AML-193 (cell line): Measurements from ENCODE around the gene TFDP1.

Source experiments
- DNase-seq, 2 experiments: peaks; one replicate each; lab custom pipeline; 2025; lab: John Stamatoyannopoulos, UW

The TFDP1 gene

GRCh38 chr13:113633485-113633873 lies 48.9 kb downstream of the TFDP1 start:
- no peak for DNase-seq

- DNase-seq = no peak
Observed at GRCh38 chr13:113634279-113635047, 49.9 kb downstream of the TFDP1 start.

GRCh38 chr13:113635048-113635420 lies 50.5 kb downstream of the TFDP1 start:
- no peak for DNase-seq

- DNase-seq = no peak
Observed at GRCh38 chr13:113635709-113636108, 51.2 kb downstream of the TFDP1 start.

GRCh38 chr13:113636266-113636963 lies 51.9 kb downstream of the TFDP1 start:
- no peak for DNase-seq

GRCh38 chr13:113637262-113638160 lies 53.0 kb downstream of the TFDP1 start:
- no peak for DNase-seq

GRCh38 chr13:113638173-113638746 lies 53.7 kb downstream of the TFDP1 start:
- DNase-seq = no peak

GRCh38 chr13:113638806-113639205 lies 54.3 kb downstream of the TFDP1 start:
- no peak for DNase-seq

- no peak for DNase-seq
Observed at GRCh38 chr13:113639616-113640262, 55.2 kb downstream of the TFDP1 start.

- DNase-seq = no peak
Observed at GRCh38 chr13:113641426-113641825, 56.9 kb downstream of the TFDP1 start.

GRCh38 chr13:113642563-113642962 lies 58.0 kb downstream of the TFDP1 start:
- no peak for DNase-seq

- no peak for DNase-seq
Observed at GRCh38 chr13:113643593-113643992, 59.0 kb downstream of the TFDP1 start.

GRCh38 chr13:113644800-113645199 lies 60.2 kb downstream of the TFDP1 start:
- no peak for DNase-seq

- no peak for DNase-seq
Observed at GRCh38 chr13:113645329-113645728, 60.8 kb downstream of the TFDP1 start.

- no peak for DNase-seq
Observed at GRCh38 chr13:113646376-113646775, 61.8 kb downstream of the TFDP1 start.

- no peak for DNase-seq
Observed at GRCh38 chr13:113646921-113647340, 62.4 kb downstream of the TFDP1 start.

- DNase-seq = no peak
Observed at GRCh38 chr13:113647351-113648215, 63.0 kb downstream of the TFDP1 start.

- DNase-seq = no peak
Observed at GRCh38 chr13:113648216-113648610, 63.7 kb downstream of the TFDP1 start.

- no peak for DNase-seq
Observed at GRCh38 chr13:113649212-113649611, 64.7 kb downstream of the TFDP1 start.

- DNase-seq = no peak
Observed at GRCh38 chr13:113650275-113650674, 65.7 kb downstream of the TFDP1 start.

GRCh38 chr13:113650731-113651148 lies 66.2 kb downstream of the TFDP1 start:
- no peak for DNase-seq
